DND-41 (cell line): Measurements from ENCODE around the gene TBXAS1.

ENCODE experiments used
- EZH2 ChIP-seq: IDR thresholded peaks from 3 replicates; pipeline ENCODE4 v1.6.1; 2012; ENCODE audit warnings: borderline replicate concordance, low read depth, mild to moderate bottlenecking, moderate library complexity, low read length, inconsistent platforms; ENCODE audit not compliant: severe bottlenecking
- TF ChIP-seq, protein P1 (sequence below): IDR thresholded peaks from 2 replicates; pipeline ENCODE4 v1.5.1; 2012; ENCODE audit warnings: borderline replicate concordance, low read length, moderate library complexity, mild to moderate bottlenecking; ENCODE audit not compliant: poor library complexity, severe bottlenecking; ENCODE audit errors: extremely low read depth

DNA sequence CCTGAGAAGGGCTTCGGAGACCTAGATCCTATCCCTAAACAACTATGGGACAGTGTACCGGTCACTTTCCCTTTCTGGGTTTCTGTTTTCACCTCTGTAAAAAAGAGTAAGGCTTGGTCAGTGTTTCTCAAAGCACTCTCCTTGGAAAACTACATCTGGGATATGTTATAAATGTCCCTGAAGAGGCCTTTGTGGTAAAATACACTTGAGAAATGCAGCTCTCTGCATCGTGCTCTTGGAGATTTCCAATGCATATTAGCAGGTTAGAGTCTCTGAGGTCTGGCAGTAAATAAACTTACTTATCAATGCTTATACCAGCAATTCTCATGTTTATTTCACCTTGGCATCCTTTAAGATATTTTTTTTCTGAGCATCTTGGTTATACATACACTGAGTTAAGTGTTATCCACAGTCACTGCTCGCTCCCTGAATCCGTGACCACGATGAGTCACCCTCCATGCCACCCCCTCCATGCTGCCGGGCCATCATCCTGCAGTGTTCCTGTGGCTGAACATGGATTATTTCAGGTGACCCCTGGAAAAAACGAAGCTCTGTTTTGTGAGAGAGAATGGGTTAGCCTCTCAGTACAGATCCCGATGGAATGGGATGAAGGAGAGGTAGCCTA lies 3.3 kb upstream of the TBXAS1 start:
- TF ChIP-seq, protein P1, sequence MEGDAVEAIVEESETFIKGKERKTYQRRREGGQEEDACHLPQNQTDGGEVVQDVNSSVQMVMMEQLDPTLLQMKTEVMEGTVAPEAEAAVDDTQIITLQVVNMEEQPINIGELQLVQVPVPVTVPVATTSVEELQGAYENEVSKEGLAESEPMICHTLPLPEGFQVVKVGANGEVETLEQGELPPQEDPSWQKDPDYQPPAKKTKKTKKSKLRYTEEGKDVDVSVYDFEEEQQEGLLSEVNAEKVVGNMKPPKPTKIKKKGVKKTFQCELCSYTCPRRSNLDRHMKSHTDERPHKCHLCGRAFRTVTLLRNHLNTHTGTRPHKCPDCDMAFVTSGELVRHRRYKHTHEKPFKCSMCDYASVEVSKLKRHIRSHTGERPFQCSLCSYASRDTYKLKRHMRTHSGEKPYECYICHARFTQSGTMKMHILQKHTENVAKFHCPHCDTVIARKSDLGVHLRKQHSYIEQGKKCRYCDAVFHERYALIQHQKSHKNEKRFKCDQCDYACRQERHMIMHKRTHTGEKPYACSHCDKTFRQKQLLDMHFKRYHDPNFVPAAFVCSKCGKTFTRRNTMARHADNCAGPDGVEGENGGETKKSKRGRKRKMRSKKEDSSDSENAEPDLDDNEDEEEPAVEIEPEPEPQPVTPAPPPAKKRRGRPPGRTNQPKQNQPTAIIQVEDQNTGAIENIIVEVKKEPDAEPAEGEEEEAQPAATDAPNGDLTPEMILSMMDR = no peak
- TF ChIP-seq EZH2 = no peak
